Measurements from ENCODE around the gene KIF22. TPM values are rescaled to one million over a fixed set of nuclear protein-coding genes. Genes with fewer than 3 reads are reported as not detected.
A peak's percentile ranks its signal among the peaks of the same experiment; 100 is the strongest.

KIF22 gene
- total RNA-seq, 1 donor, result 8.3 TPM

DNA sequence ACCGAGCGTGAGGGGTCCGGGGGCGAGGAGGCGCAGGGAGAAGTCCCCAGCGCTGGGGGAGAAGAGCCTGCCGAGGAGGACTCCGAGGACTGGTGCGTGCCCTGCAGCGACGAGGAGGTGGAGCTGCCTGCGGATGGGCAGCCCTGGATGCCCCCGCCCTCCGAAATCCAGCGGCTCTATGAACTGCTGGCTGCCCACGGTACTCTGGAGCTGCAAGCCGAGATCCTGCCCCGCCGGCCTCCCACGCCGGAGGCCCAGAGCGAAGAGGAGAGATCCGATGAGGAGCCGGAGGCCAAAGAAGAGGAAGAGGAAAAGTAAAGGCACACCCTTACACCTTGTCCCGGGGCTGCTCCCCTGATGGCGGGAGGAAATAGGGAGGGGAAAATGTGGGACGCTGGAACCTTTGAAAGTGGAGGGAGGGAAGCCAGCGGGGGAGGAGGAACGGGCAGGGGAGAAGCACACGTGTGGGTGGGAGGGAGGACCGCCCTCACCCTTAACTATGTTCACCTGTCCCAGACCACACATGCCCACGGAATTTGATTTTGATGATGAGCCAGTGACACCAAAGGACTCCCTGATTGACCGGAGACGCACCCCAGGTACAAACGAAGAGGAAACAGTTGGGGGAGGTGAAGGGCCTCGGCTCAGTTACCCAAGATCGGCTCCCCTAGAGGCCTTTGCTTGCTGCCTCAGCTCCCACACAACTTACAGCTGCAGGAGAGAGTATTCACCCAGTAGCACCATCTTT lies 26.3 kb downstream of the KIF22 start:
- Histone ChIP-seq H3K79me2 (ENCODE audit: insufficient read depth, low read length) (peaks cover 44% of the 10 kb centered on the region), H3K9me3 (ENCODE audit: low read depth, low read length) (no peaks in the 10 kb centered on the region), H3K27me3 (ENCODE audit: insufficient read depth, low read length) (no peaks in the 10 kb centered on the region), H3K27ac (ENCODE audit: low read depth, low read length) (peak overlapping the region; percentile 82), H3K4me3 (ENCODE audit: insufficient read depth, low read length) (peak overlapping the region; percentile 91), H3K4me1 (ENCODE audit: insufficient read depth, low read length) (peaks cover 43% of the 10 kb centered on the region), H2AFZ (ENCODE audit: low read length) (peak overlapping the region; percentile 73), H3K4me2 (ENCODE audit: insufficient read depth, low read length) (peak overlapping the region; percentile 79), H4K20me1 (ENCODE audit: insufficient read depth, low read length) (peaks cover 6% of the 10 kb centered on the region), H3K36me3 (ENCODE audit: insufficient read depth, low read length) (peaks cover 16% of the 10 kb centered on the region)
- TF ChIP-seq, protein P1, sequence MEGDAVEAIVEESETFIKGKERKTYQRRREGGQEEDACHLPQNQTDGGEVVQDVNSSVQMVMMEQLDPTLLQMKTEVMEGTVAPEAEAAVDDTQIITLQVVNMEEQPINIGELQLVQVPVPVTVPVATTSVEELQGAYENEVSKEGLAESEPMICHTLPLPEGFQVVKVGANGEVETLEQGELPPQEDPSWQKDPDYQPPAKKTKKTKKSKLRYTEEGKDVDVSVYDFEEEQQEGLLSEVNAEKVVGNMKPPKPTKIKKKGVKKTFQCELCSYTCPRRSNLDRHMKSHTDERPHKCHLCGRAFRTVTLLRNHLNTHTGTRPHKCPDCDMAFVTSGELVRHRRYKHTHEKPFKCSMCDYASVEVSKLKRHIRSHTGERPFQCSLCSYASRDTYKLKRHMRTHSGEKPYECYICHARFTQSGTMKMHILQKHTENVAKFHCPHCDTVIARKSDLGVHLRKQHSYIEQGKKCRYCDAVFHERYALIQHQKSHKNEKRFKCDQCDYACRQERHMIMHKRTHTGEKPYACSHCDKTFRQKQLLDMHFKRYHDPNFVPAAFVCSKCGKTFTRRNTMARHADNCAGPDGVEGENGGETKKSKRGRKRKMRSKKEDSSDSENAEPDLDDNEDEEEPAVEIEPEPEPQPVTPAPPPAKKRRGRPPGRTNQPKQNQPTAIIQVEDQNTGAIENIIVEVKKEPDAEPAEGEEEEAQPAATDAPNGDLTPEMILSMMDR (IDR thresholded peaks at IDR 0.05; ENCODE audit: extremely low read depth, low read depth, low read length), result no peak
- DNase-seq (ENCODE audit: insufficient read length, low spot score, missing footprints), result peak; percentile 96

DNA sequence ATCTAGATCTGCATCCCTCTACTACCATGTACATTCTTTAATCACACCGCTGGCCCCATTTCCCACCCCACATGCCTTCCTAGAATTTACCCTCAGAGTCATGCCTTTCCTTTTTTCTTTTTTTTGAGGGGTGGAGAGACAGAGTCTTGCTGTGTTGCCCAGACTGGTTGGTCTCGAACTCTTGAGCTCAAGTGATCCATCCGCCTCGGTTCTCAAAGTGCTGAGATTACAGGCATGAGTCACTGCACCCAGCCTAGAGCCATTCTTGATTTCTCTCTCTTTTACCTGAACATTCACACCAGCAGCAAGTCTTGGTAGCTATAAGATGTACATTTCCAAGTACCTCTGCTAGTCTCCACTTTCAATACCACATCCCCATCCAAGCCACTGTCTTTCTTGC lies 27.5 kb downstream of the KIF22 start:
- DNase-seq (ENCODE audit: insufficient read length, low spot score, missing footprints), result no peak
- Histone ChIP-seq H2AFZ (ENCODE audit: low read length) (no peak overlapping the region), H3K9me3 (ENCODE audit: low read depth, low read length) (no peaks in the 10 kb centered on the region), H3K4me2 (ENCODE audit: insufficient read depth, low read length) (no peak overlapping the region), H3K27me3 (ENCODE audit: insufficient read depth, low read length) (no peaks in the 10 kb centered on the region), H4K20me1 (ENCODE audit: insufficient read depth, low read length) (peaks cover 9% of the 10 kb centered on the region), H3K36me3 (ENCODE audit: insufficient read depth, low read length) (peaks cover 16% of the 10 kb centered on the region), H3K4me3 (ENCODE audit: insufficient read depth, low read length) (no peak overlapping the region), H3K4me1 (ENCODE audit: insufficient read depth, low read length) (peaks cover 47% of the 10 kb centered on the region), H3K79me2 (ENCODE audit: insufficient read depth, low read length) (peaks cover 55% of the 10 kb centered on the region), H3K27ac (ENCODE audit: low read depth, low read length) (no peak overlapping the region)
- TF ChIP-seq, protein P1 (IDR thresholded peaks at IDR 0.05; ENCODE audit: extremely low read depth, low read depth, low read length), result no peak

DNA sequence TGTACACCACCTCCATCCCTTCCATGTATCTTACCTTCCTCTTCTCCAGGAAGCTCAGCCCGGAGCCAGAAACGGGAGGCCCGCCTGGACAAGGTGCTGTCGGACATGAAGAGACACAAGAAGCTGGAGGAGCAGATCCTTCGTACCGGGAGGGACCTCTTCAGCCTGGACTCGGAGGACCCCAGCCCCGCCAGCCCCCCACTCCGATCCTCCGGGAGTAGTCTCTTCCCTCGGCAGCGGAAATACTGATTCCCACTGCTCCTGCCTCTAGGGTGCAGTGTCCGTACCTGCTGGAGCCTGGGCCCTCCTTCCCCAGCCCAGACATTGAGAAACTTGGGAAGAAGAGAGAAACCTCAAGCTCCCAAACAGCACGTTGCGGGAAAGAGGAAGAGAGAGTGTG lies 29.0 kb downstream of the KIF22 start:
- Histone ChIP-seq H3K4me2 (ENCODE audit: insufficient read depth, low read length) (peak overlapping the region; percentile 99), H4K20me1 (ENCODE audit: insufficient read depth, low read length) (peaks cover 14% of the 10 kb centered on the region), H2AFZ (ENCODE audit: low read length) (no peak overlapping the region), H3K36me3 (ENCODE audit: insufficient read depth, low read length) (peaks cover 16% of the 10 kb centered on the region), H3K27ac (ENCODE audit: low read depth, low read length) (peak overlapping the region; percentile 0), H3K9me3 (ENCODE audit: low read depth, low read length) (no peaks in the 10 kb centered on the region), H3K4me1 (ENCODE audit: insufficient read depth, low read length) (peaks cover 60% of the 10 kb centered on the region), H3K27me3 (ENCODE audit: insufficient read depth, low read length) (no peaks in the 10 kb centered on the region), H3K79me2 (ENCODE audit: insufficient read depth, low read length) (peaks cover 68% of the 10 kb centered on the region), H3K4me3 (ENCODE audit: insufficient read depth, low read length) (peak overlapping the region; percentile 15)
- peak; percentile 23 for DNase-seq (ENCODE audit: insufficient read length, low spot score, missing footprints)
- TF ChIP-seq, protein P1 (IDR thresholded peaks at IDR 0.05; ENCODE audit: extremely low read depth, low read depth, low read length), result no peak

DNA sequence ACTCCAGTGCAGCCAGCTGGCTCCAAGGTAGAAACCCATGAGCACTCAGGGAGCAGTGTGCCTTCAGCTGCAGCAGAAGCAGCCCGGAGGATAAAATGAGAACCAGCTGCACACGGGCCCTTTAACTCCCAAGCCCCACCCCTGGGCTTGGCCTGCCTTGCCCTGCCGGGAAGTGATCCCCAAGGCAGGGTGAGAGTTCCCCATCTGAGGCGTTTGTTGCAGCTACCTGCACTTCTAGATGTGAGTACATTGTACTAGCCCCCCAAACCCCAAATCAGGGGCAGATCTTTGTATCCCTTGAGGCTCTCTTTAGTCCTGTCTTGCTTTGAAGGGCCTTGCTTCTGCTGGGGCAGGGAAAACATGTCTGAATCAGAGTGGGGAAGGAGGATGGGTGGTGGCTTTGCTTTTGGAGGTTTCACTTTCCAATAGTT lies 29.7 kb downstream of the KIF22 start, which contains the start of gene MVP:
MVP (plus strand) TSS at position 192 of the 431 bp plus-strand sequence. CDS start 10,088 bp downstream, outside the sequence.
- TF ChIP-seq, protein P1 (IDR thresholded peaks at IDR 0.05; ENCODE audit: extremely low read depth, low read depth, low read length), result no peak
- peak within 1 kb of the TSS; percentile 70 for H2AFZ ChIP-seq (ENCODE audit: low read length)
- H3K4me3 ChIP-seq (ENCODE audit: insufficient read depth, low read length), result peak within 1 kb of the TSS; percentile 90
- H3K36me3 ChIP-seq (ENCODE audit: insufficient read depth, low read length), result peaks cover 16% of the 10 kb centered on the region
- peak within 1 kb of the TSS; percentile 88 for H3K27ac ChIP-seq (ENCODE audit: low read depth, low read length)
- H4K20me1 ChIP-seq (ENCODE audit: insufficient read depth, low read length), result peaks cover 19% of the 10 kb centered on the region
- H3K4me2 ChIP-seq (ENCODE audit: insufficient read depth, low read length), result peak within 1 kb of the TSS; percentile 99
- peaks cover 61% of the 10 kb centered on the region for H3K4me1 ChIP-seq (ENCODE audit: insufficient read depth, low read length)
- H3K79me2 ChIP-seq (ENCODE audit: insufficient read depth, low read length), result peaks cover 74% of the 10 kb centered on the region
- peak; percentile 90 for DNase-seq (ENCODE audit: insufficient read length, low spot score, missing footprints)
- H3K9me3 ChIP-seq (ENCODE audit: low read depth, low read length), result no peaks in the 10 kb centered on the region
- no peaks in the 10 kb centered on the region for H3K27me3 ChIP-seq (ENCODE audit: insufficient read depth, low read length)
